Measurements from ENCODE around the gene KDM4B. TPM values are rescaled to one million over a fixed set of nuclear protein-coding genes. Genes with fewer than 3 reads are reported as not detected.

The KDM4B gene
- total RNA-seq, 2 experiments from 2014 or later: 55.9 to 60.8 TPM

DNA sequence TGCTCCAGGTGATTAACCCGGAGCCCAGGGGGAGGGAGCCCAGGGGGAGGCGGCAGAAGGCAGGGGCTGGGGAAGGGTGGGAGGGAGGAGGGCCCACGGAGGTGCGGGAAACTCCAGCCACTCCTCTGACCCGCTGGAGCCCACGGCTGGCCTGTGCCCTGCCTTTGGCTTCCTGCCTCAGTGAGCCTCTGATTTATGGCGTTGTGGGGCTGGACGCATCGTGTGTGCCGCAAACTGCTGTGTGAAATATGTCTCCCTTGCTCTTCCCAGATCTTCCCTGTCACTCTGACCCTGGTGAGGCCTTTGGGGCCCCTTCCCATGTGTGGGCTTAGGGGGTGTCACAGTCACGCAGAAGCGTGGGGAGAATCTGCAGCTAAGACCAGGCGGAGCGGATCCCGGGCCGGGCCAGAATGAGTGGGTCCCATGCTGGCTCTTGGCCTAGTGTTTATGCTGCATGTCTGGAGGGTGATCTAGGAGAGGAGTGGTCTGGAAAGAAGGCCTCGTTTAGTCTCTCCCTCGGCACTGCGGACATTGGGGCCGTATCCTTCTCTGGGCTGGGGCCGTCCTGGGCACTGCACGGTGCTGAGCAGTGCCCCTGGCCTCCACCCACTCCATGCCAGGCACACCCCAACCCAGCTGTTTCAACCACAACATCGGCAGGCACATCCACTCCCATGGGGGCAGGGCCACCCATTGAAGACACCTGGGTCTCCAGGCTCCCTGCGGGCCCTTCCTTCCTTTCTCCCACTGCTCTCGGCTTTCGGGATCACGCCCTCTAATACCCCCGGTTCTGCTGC is 123.0 kb downstream of the KDM4B start:
- POLR2A ChIA-PET: no interaction called here
- no peak overlapping the region for H3K4me3 Mint-ChIP-seq

GRCh38 chr19:5092481-5092843 is 123.5 kb downstream of the KDM4B start:
- ATAC-seq (ENCODE audit: low read depth) (no peak), DNase-seq (no peak)
- Mint-ChIP-seq H3K4me1 (peaks cover 2% of the 10 kb centered on the region), H3K9me3 (peaks cover 2% of the 10 kb centered on the region), H3K36me3 (peaks cover 16% of the 10 kb centered on the region), H3K27ac (no peak overlapping the region), H3K27me3 (no peaks in the 10 kb centered on the region), H3K4me3 (no peak overlapping the region)
- POLR2A ChIA-PET: no interaction called here

More for the DNA sequence above, 123.0 kb downstream of the KDM4B start:
- peaks cover 2% of the 10 kb centered on the region for H3K4me1 Mint-ChIP-seq
- ATAC-seq (ENCODE audit: low read depth) (no peak), DNase-seq (no peak)
- H3K27ac Mint-ChIP-seq: no peak overlapping the region
- H3K36me3 Mint-ChIP-seq: peaks cover 11% of the 10 kb centered on the region
- H3K27me3 Mint-ChIP-seq: no peaks in the 10 kb centered on the region
- peaks cover 1% of the 10 kb centered on the region for H3K9me3 Mint-ChIP-seq

DNA sequence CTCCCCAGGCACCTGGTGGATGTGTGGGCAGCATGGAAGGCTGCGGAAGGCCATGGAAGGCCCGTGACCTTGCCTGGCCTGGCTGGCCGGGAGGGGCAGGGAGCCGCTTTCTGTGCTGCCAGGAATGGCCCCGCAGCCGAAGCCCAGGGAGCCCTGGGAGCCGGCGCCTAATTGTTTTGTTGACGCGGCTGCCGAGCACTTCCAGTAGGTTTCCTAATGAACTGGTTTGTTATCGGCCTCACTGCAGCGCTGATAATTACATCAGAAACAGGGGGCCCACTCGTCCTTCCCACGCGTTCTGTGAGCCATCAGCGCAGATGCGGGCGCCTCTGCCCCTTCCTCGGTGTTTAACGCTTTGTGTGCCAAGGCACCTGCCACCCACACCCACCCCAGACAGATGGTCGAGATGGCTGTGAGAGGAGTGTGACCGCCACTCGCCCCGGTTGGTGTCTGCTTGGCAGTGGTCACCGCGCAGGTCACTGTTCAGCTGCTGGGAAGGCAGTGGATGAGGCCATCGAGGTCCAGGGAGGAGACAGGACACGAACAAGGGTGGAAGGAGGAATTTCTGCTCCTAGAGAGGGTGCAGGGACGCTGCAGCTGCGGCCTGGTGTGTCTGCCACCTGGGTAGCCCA is 124.5 kb downstream of the KDM4B start:
- no peak for DNase-seq
- no peak for ATAC-seq (ENCODE audit: low read depth)
- H3K4me3 Mint-ChIP-seq: no peak overlapping the region
- peaks cover 2% of the 10 kb centered on the region for H3K4me1 Mint-ChIP-seq
- POLR2A ChIA-PET: no interaction called here
- peaks cover 3% of the 10 kb centered on the region for H3K9me3 Mint-ChIP-seq
- H3K27ac Mint-ChIP-seq: no peak overlapping the region
- no peaks in the 10 kb centered on the region for H3K27me3 Mint-ChIP-seq
- H3K36me3 Mint-ChIP-seq: peaks cover 23% of the 10 kb centered on the region

DNA sequence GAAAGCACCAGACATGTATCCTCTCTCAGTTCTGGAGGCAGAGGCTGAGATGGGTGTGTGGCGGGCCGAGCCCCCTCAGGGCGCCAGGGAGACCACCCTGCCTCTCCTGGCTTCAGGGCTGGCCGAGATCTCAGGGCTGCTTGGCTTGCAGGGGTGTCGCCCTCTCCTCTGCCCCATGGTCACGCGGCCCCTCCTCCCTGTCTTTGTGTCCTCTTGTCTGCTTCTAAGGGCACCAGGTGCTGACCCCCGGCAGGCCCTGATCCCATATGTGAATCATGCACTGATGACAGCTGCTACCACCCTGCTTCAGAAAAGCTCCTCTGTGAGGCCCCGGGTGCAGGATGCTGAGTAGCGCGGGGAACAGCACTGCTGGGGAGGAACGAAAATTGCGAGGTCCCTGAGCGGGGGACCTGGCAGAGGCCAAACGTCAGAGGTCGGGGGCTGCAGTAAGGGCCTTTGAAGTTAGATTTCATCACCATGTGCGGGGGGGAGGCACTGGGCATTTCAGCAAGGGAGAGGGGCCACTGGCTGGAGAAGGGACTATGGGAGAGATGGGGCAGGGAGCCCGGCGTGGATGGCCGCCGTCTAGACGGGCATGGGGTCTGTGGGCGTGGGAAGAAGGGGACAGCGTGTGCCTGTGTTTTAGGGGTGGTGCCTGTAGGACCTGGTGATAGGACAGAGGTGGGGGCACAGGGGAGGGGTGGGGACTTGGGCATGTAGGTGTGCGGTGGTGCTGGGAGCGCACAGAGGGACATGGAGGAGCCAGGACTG is 125.2 kb downstream of the KDM4B start:
- Mint-ChIP-seq H3K27ac (no peak overlapping the region), H3K9me3 (peaks cover 9% of the 10 kb centered on the region), H3K27me3 (no peaks in the 10 kb centered on the region), H3K36me3 (peaks cover 30% of the 10 kb centered on the region), H3K4me1 (peaks cover 2% of the 10 kb centered on the region), H3K4me3 (no peak overlapping the region)
- POLR2A ChIA-PET: no interaction called here
- DNase-seq (no peak), ATAC-seq (ENCODE audit: low read depth) (no peak)

- peaks cover 34% of the 10 kb centered on the region for H3K36me3 Mint-ChIP-seq
- H3K4me1 Mint-ChIP-seq: peaks cover 2% of the 10 kb centered on the region
- H3K4me3 Mint-ChIP-seq: no peak overlapping the region
- no peak overlapping the region for H3K27ac Mint-ChIP-seq
- POLR2A ChIA-PET: no interaction called here
- peaks cover 9% of the 10 kb centered on the region for H3K9me3 Mint-ChIP-seq
- H3K27me3 Mint-ChIP-seq: no peaks in the 10 kb centered on the region
- ATAC-seq (ENCODE audit: low read depth): no peak
- DNase-seq: no peak
Observed at GRCh38 chr19:5094768-5095567, 126.1 kb downstream of the KDM4B start.

GRCh38 chr19:5095568-5095850 is 126.6 kb downstream of the KDM4B start:
- no peak overlapping the region for H3K27ac Mint-ChIP-seq

DNA sequence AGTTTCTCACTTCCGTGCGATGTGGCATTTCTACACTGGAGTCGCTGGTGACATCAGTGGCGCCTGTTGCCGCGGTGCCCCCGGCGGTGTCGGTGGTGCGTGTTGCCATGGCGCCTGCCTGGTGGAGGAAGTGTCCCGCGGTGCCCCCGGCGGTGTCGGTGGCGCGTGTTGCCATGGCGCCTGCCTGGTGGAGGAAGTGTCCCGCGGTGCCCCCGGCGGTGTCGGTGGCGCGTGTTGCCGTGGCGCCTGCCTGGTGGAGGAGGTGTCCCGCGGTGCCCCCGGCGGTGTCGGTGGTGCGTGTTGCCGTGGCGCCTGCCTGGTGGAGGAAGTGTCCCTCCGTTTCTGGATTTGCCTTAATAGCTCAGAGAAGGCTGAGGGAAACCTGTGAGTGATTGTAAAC is 127.6 kb downstream of the KDM4B start:
- DNase-seq: no peak
- ATAC-seq (ENCODE audit: low read depth): no peak
- Mint-ChIP-seq H3K27me3 (no peaks in the 10 kb centered on the region), H3K9me3 (peaks cover 17% of the 10 kb centered on the region), H3K27ac (no peak overlapping the region), H3K36me3 (peaks cover 47% of the 10 kb centered on the region), H3K4me3 (no peak overlapping the region), H3K4me1 (peaks cover 2% of the 10 kb centered on the region)
- POLR2A ChIA-PET: no interaction called here

More at GRCh38 chr19:5095568-5095850, 126.6 kb downstream of the KDM4B start:
- Mint-ChIP-seq H3K9me3 (peaks cover 13% of the 10 kb centered on the region), H3K4me3 (no peak overlapping the region), H3K4me1 (peaks cover 2% of the 10 kb centered on the region), H3K27me3 (no peaks in the 10 kb centered on the region), H3K36me3 (peaks cover 40% of the 10 kb centered on the region)
- POLR2A ChIA-PET: no interaction called here
- no peak for DNase-seq
- no peak for ATAC-seq (ENCODE audit: low read depth)

GRCh38 chr19:5097331-5097930 is 128.5 kb downstream of the KDM4B start:
- peaks cover 47% of the 10 kb centered on the region for H3K36me3 Mint-ChIP-seq

GRCh38 chr19:5097959-5098623 is 129.2 kb downstream of the KDM4B start:
- POLR2A ChIA-PET: no interaction called here
- no peak for DNase-seq
- Mint-ChIP-seq H3K4me3 (no peak overlapping the region), H3K27me3 (no peaks in the 10 kb centered on the region), H3K36me3 (peaks cover 47% of the 10 kb centered on the region), H3K9me3 (peaks cover 17% of the 10 kb centered on the region), H3K27ac (no peak overlapping the region), H3K4me1 (no peaks in the 10 kb centered on the region)
- no peak for ATAC-seq (ENCODE audit: low read depth)

More at GRCh38 chr19:5097331-5097930, 128.5 kb downstream of the KDM4B start:
- no peak for ATAC-seq (ENCODE audit: low read depth)
- peaks cover 17% of the 10 kb centered on the region for H3K9me3 Mint-ChIP-seq
- H3K27me3 Mint-ChIP-seq: no peaks in the 10 kb centered on the region
- no peak overlapping the region for H3K4me3 Mint-ChIP-seq
- no peak for DNase-seq
- POLR2A ChIA-PET: no interaction called here
- H3K4me1 Mint-ChIP-seq: no peaks in the 10 kb centered on the region
- no peak overlapping the region for H3K27ac Mint-ChIP-seq

DNA sequence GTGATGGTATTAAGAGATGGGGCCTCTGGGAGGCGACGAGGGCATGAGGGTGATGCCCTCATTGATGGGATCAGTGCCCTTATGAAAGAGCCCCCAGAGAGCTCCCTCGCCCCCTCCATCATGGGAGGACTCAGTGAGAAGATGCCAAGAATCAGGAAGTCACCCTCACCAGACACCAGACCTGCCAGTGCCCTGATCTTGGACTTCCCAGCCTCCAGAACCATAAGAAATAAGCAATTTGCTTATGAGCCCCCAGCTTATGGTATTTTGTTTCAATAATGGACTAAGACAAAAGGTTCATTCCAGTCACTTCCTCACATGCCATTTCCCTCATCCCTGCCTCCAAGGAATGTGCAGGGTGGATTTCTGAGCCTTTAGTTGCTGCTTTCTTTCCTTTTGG is 129.7 kb downstream of the KDM4B start:
- ATAC-seq (ENCODE audit: low read depth): no peak
- peaks cover 47% of the 10 kb centered on the region for H3K36me3 Mint-ChIP-seq
- H3K9me3 Mint-ChIP-seq: peaks cover 17% of the 10 kb centered on the region
- no peak overlapping the region for H3K4me3 Mint-ChIP-seq
- POLR2A ChIA-PET: no interaction called here
- DNase-seq: no peak
- H3K27ac Mint-ChIP-seq: no peak overlapping the region
- H3K4me1 Mint-ChIP-seq: no peaks in the 10 kb centered on the region
- H3K27me3 Mint-ChIP-seq: no peaks in the 10 kb centered on the region

- H3K4me1 Mint-ChIP-seq: no peaks in the 10 kb centered on the region
- H3K27me3 Mint-ChIP-seq: no peaks in the 10 kb centered on the region
- DNase-seq (no peak), ATAC-seq (ENCODE audit: low read depth) (no peak)
- peaks cover 44% of the 10 kb centered on the region for H3K36me3 Mint-ChIP-seq
- peaks cover 17% of the 10 kb centered on the region for H3K9me3 Mint-ChIP-seq
- H3K27ac Mint-ChIP-seq: no peak overlapping the region
- H3K4me3 Mint-ChIP-seq: no peak overlapping the region
- POLR2A ChIA-PET: no interaction called here
Observed at GRCh38 chr19:5099701-5100221, 130.8 kb downstream of the KDM4B start.

DNA sequence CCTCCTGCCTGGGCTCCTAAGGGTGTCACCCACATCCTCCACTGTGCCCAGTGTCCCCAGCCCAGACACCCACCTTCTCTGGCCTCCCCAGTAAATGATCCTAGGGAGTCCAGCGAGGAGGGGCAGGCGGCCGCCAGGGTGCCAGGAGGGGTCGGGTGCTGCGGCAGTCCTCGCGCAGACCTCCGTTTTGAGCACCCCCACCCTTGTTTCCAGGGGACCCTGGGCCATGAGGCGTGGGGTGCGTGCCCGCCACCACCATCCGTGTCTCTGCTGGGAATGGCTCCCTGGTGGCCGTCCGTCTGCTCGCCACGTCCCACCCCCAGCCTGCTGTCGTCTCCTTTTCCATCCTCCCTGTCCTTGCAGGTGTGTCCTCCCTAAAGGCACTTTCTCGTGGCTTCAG is 133.0 kb downstream of the KDM4B start:
- no peak overlapping the region for H3K4me3 Mint-ChIP-seq
- peaks cover 39% of the 10 kb centered on the region for H3K36me3 Mint-ChIP-seq
- H3K9me3 Mint-ChIP-seq: peaks cover 16% of the 10 kb centered on the region
- peak overlapping the region; percentile 32 for H3K27ac Mint-ChIP-seq
- ATAC-seq (ENCODE audit: low read depth) (no peak), DNase-seq (no peak)
- H3K4me1 Mint-ChIP-seq: no peaks in the 10 kb centered on the region
- no peaks in the 10 kb centered on the region for H3K27me3 Mint-ChIP-seq
- POLR2A ChIA-PET: no interaction called here
